A549 (cell line): ENCODE data around the gene NELFB.

Experiments
- CTCF ChIP-seq: fragments of >200 bp; sonication (Bioruptor Twin); formaldehyde crosslinking; IDR thresholded peaks from 3 replicates; pipeline ENCODE4 v1.5.1; 2016
- MAX ChIP-seq: IDR thresholded peaks from 2 replicates; pipeline ENCODE4 v1.6.1; 2012
- POLR2A ChIP-seq: IDR thresholded peaks from 2 replicates; pipeline ENCODE4 v1.6.1; 2012; ENCODE audit warnings: mild to moderate bottlenecking, low read length
- POLR2AphosphoS2 ChIP-seq: conservative IDR thresholded peaks from 2 replicates; pipeline ENCODE4 v1.6.1; 2012; ENCODE audit warnings: low read length, improper control_type of control experiment, inconsistent platforms
- RAD21 ChIP-seq, 2 experiments: fragments of >200 bp in 1 of 2; sonication (Bioruptor Twin) in 1 of 2; formaldehyde crosslinking in 1 of 2; IDR thresholded peaks in 1 of 2; conservative IDR thresholded peaks in 1 of 2; 2 replicates in 1 of 2; 3 replicates in 1 of 2; pipeline ENCODE4 v1.6.1; 2012 to 2018; ENCODE audit warnings: inconsistent platforms in 1 of 2
- SMC3 ChIP-seq: fragments of >200 bp; sonication (Bioruptor Twin); formaldehyde crosslinking; IDR thresholded peaks from 3 replicates; pipeline ENCODE4 v1.6.1; 2018; ENCODE audit warnings: inconsistent platforms

- TF ChIP-seq CTCF (no peak), MAX (no peak), POLR2AphosphoS2 (no peak), RAD21 (conservative IDR thresholded peaks at IDR 0.05 in 1 of 2, IDR thresholded peaks at IDR 0.05 in 1 of 2) (no peak), SMC3 (no peak), POLR2A (no peak)
Observed at GRCh38 chr9:137255448-137256114, 454 bp downstream of the NELFB start.
